NOMO-1 treated with DMSO at 0.1 percent for 48 hours (cell line): ENCODE data around the gene SLCO6A1.
"Not testable (repeated sequence)": the region's sequence is repeated elsewhere in the genome, so short reads cannot be mapped to it uniquely, and the experiment has no call there.

Experiments
- DNase-seq: peaks from one replicate; lab custom pipeline; 2025; ENCODE audit not compliant: unreplicated experiment; lab: John Stamatoyannopoulos, UW

The SLCO6A1 gene

DNA sequence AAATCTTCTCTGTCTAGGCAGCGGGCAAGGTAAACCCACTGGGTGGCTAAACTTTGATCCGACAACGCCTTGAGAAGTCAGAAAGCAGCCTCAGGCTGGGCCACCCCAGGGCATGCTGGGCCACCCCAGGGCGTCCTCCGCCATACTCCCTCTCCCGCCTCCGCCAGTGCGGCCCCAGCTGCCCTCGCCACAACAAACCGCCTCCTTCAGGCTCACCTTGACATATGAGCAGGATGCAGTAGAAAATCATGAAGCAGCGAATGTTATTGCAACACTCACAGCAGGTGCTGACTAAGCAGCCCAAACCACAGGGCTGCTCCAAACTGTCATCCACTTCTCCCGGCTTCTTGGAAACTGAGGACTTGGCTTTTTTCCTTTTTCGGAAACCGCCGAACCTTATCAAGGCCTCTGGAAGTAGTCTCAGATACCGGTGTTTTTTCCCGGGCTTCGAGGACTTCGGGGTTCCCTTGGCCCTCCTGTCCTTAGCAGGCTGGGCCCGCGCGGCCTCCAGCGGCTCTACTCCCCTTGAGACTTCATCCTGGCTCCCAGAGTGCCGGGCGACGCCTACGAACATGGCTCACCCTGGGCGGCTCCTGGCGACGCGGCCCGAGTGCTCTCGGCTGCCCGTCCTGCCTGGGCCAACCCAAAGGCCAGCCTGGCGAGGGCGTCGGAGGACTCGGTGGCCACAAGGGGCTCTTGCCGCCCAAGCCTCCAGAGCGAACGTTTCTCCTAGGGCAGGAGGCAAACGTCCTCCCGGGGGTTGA lies at the start of gene SLCO6A1:
Gene SLCO6A1 (minus strand): TSS at position 731 of the 764 bp plus-strand sequence. CDS start 157 bp downstream, at position 574.
- DNase-seq = no peak

DNA sequence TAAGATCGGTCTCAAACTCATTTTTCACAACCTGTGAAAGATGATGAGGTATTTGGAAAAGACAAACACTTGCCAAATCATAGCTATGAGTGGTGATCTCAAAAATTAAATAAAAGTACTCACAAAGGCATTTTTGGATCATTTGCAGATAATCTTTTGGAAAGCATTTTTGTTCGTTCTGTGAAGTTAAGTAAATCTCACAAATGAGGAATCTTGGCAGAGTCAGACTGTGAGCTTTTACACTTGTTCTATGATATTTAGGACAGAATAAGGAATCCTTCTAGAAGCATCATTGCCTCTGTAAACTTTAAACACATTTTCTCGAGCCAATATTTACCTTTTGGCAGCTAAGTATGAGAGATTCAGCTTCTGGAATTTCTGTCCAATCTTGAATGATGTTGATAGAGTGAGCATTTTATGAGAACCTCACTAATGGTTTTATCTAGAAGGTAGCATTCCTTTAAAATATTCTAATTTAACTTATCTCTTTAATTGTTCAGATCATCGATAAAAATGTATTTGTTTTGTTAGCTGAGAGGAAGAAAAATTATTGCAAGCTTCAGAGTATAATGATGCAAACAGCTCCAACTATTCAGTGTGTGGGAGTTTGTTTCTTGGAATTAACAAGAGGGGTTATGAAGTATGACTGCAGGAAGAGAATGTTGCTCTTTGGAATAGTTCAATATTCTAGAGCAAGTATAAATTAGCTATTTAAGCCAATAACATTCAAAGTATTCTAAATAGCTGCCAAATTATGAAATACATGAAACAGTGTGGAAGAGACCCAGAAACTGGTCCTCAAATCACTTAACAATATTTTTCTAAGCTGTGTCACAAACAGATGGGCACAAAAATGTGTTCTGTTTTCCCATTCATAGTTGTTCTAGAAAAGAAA lies 48.6 kb upstream of the SLCO6A1 start:
- DNase-seq = no peak

DNA sequence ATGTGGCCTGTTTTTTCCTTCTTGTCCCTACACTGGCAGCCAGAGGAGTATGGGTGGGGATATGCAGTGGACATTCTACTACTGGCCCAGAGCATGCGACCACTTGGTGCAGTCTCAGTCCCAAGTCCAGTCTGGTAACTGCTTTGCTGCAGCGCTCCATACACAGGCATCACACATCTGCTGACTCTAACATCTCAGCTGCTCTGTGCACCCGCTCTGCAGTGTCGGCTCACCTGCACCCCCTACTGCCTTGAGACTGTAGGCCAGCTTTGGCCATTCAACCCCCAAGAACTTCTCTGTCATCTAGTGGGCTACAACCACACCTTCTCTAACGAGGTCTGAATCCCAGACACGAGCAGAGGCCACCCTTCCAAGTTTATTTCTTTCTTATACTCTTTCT lies 46.4 kb upstream of the SLCO6A1 start:
- no peak for DNase-seq

DNA sequence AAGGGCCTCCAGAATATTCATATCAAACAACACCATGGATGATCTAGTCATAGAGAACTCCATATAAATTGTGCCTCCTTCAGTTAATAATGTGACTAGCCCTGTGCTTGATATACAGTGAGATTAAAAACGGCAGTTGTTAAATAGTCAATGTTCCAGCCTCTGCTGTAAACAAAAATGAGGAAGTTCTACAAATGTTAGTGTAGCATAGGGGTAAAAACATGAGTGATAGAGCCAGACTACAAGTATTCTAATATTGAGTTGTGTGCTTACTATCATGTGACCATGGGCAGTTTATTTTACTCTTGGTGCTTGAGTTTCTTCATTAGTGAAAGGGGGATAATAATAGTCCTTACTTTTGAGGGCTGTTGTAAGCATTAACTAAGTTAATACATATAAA lies 43.3 kb upstream of the SLCO6A1 start:
- no peak for DNase-seq

DNA sequence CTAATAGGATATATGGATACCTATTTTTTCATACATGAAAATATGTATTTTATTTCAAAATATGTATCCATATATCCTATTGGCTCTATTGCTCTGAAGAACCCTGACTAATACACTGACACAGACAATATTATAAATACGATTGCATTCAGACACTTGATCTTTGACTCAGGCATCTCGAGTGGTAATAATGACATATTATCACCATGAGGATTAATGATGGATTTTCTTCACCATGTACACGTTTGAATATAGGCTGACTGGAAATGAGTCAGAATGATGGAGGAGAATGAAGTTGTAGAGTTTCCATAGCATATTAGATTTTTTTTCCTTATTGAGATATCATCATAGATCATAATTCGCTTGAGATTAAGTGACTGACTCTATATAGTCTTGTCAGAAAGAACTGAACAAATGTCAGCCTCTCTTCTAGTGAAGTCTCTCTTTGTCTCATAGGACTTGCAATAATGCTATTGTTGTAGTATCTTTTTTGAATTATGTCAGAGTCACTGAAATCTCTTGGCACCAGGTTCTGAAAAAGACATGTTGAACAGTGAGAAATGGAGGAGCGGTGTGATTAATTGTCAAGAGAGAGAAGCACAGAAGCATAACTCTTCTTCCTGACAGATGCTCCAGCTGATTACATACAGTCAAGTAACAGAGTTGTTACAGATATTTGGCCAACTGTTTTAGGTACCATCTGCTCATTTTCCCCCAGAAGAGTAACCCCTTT lies 41.4 kb upstream of the SLCO6A1 start:
- DNase-seq = no peak

DNA sequence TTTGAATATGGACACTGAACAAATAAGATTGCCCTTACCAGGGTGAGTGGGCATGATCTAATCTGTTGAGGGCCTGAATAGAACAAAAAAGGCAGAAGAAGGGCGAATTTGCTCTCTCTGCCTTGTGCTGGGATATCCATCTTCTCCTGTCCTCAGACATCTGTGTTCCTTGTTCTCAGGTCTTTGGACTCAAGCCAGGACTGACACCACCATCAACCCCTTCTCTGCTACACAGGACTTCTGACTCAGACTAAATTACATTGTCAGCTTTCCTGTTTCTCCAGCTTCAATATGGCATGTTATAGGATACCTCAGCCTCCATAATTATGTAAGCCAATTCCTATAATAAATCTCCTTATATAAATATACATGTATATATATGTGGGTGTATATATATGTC lies 40.8 kb upstream of the SLCO6A1 start:
- DNase-seq = no peak

DNA sequence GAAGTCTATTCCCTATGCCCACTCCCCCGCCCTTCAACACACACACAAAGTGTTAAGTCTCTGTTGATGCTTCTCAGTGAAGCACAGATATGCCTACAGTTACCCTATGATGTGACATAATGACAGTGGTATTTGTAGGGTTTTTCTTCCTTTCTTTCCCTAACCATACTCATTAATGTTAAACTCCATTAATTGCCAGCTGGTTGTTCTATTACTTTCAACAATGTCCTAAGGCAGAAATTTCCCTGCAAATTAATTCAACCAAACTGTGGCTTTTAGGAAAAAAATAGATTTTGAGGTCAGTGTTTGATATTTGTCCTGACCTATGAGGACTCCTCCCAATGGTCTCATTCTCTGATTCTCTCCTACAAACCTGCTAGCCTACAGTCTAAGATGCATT lies 38.2 kb upstream of the SLCO6A1 start:
- no peak for DNase-seq

GRCh38 chr5:102536323-102536928 lies 37.6 kb upstream of the SLCO6A1 start:
- DNase-seq = peak; percentile 39

GRCh38 chr5:102532123-102532522 lies 33.3 kb upstream of the SLCO6A1 start:
- no peak for DNase-seq

- peak; percentile 96 for DNase-seq
These were observed 32.7 kb upstream of the SLCO6A1 start for GRCh38 chr5:102531506-102531905.

- no peak for DNase-seq
These were observed 30.6 kb upstream of the SLCO6A1 start for GRCh38 chr5:102529447-102529846.

DNA sequence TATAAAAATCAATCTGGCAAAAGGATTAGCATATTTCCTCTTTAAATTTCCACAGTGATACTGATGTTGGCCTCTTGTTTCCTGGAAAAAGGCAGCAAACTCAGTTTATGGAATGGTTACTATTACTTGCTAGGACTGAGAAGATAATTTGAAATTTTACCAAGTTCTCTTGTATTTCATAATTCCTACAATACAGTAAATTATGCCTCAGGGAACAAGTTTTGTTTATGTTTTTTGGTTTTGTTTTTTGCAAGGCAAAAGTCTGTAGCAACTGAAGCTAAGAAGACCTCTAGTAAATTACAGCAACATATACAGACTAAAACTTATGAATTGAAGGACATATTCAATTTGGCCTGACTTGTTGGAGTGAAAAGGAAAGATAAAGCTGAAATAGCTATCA lies 30.2 kb upstream of the SLCO6A1 start:
- no peak for DNase-seq

DNA sequence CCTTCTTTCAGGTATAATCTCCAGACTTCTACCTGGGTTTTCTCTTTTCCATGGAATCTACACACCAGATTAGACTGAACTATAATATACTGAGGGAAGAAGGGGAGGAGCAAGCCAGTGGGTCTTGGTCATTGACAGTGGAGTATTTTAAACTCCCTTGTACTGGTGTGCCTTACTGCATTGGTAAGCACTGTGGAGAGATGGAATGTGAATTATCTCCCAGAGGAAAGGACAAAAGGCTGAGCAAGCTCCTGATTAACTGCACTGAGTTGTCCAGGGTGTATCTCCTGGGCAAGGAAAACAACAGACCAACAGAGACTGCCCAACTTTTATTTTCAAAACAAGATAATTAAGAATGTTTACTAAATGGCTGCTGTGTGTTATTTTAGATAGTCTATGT lies 29.8 kb upstream of the SLCO6A1 start:
- DNase-seq = no peak

- DNase-seq = no peak
These were observed 28.7 kb upstream of the SLCO6A1 start for GRCh38 chr5:102527547-102527946.

DNA sequence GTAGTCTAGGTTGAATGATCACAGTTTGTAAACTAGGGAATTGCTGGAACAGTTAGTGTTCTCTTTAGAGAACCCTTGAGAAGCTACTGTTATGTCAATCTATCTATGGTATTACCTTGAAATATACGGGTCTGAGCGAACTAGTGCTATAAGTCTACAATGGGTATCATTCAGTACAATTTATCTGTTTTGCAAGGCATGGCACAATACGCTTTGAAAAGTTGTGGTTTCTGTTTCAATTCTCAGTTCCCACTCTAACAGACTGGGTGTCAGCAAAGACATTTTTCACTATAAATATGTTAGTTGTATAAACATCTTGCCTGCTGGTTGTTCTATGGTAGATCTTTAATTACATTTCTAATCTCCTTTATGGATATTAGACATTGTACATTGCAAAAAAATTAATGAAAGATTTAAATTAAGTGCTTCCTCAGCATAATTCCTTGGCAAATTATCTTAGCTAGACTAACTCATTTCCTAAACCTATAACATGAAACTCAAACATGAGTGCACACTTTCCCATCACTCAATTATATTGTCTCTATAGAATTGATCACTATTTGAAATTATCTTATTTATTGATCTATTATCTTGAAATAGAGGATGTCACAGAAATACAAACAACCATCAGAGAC lies 24.9 kb upstream of the SLCO6A1 start:
- DNase-seq = peak; percentile 80

- DNase-seq = no peak
These were observed 12.9 kb upstream of the SLCO6A1 start for GRCh38 chr5:102511666-102512065.

DNA sequence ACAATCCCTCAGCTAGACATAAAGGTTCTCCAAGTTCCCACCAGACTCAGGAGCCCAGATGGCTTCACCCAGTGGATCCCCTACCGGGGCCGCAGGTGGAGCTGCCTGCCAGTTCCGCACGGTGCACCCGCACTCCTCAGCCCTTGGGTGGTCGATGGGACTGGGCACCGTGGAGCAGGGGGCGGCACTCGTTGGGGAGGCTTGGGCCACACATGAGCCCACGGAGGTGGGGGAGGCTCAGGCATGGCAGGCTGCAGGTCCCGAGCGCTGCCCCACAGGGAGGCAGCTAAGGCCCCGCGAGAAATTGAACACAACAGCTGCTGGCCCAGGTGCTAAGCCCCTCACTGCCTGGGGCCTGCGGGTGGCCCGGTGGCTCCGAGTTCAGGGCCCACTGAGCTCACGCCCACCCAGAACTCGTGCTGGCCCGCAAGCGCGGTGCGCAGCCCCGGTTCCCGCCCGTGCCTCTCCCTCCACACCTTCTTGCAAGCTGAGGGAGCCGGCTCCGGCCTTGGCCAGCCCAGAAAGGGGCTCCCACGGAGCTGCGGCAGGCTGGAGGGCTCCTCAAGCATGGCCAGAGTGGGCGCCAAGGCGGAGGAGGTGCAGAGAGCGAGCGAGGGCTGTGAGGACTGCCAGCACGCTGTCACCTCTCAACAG lies 7.4 kb downstream of the SLCO6A1 start:
- DNase-seq = not testable (repeated sequence)

GRCh38 chr5:102483736-102484135 lies 15.1 kb downstream of the SLCO6A1 start:
- DNase-seq = peak; percentile 48

DNA sequence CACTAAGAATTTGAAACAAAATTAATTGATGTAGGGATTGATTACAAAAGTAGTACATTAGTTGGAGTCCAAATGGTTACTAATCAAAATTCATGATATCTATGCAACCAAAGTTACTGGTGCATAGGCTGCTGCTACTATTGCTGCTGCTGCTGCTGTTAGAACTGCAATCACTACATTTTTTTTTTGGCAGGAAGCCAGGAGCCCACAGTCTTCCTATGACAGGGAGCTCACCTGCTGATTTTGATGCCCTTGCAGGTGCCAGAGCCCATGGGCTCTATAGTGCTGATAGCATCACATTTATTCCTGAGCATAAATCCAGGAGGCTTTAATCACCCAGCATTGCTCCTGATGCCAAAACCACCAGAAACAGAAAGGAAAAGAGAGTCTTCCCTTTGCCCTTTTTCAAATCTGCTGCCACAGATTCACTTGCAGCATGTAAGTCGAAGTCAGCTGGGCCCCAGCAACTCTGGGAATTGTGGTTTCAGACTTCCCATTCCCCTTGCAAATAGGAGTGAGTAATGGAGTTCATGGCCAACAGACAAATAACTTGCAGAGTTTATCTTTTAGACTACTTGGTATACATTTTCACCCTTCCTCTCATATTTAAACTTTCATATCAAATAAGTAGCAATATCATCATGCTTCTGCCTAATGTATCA lies 17.6 kb downstream of the SLCO6A1 start:
- DNase-seq = no peak

GRCh38 chr5:102453716-102454115 lies 45.1 kb downstream of the SLCO6A1 start:
- peak; percentile 14 for DNase-seq
